ENCODE results near the gene TIAM1.

The TIAM1 gene

DNA sequence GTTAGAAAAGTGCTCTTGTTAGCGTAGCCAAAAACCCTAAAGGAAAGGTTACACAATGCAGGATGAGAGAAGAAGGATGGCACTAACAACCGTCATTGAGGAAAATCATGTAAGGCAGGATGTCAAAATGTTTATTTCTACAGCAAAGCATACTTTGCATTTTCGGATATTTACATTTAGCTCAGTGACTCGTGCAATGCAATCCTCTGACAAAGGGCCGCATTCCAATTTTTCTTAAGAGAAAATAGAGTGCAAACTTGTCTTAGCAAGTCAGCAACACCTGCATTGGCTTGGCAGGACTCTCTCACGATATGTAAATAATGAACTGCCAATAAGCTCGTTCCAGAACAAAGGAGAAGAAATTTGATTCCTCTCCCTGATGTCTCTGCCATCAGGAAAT, 33.3 kb downstream of the TIAM1 start:
- no peaks in the 10 kb centered on the region for H3K27me3 ChIP-seq (ENCODE audit: control insufficient read depth in 1 of 2, insufficient read depth in 2 of 2, low read length in 2 of 2)
- no peaks in the 10 kb centered on the region for H3K36me3 ChIP-seq (ENCODE audit: control insufficient read depth in 2 of 2, insufficient read depth in 2 of 2, low read length in 2 of 2)
- H3K9ac ChIP-seq (ENCODE audit: low read length in 2 of 2), result no peak overlapping the region
- no peaks in the 10 kb centered on the region for H3K4me1 ChIP-seq (ENCODE audit: control insufficient read depth, insufficient read depth, low read length)
- no peak overlapping the region for H3K4me3 ChIP-seq (ENCODE audit: low read length in 2 of 2)
- no peak overlapping the region for H3K27ac ChIP-seq (ENCODE audit: low read length)
- H3K9me3 ChIP-seq (ENCODE audit: control insufficient read depth in 2 of 2, low read length in 2 of 2), result no peaks in the 10 kb centered on the region

DNA sequence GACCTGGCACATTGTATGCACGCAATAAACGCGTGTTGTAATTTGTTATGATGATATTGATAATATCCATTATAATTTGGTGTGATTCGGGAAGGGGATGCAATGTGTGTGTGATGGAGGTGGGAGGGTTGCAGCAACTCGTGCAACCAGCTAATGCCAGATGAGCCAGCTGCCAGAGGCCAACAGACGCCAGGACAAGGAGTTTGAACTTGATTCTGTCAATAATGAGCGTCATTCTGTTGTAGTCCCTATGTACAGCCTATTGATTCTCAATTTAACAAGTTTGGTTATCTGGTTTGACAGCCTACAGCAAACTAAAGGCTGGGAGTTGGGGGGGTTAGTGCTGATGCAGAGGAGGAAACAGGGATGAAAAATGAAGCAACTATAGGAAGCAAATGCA, 35.5 kb downstream of the TIAM1 start:
- Histone ChIP-seq H3K27me3 (ENCODE audit: control insufficient read depth in 1 of 2, insufficient read depth in 2 of 2, low read length in 2 of 2) (no peaks in the 10 kb centered on the region), H3K4me3 (ENCODE audit: low read length in 2 of 2) (no peak overlapping the region), H3K27ac (ENCODE audit: low read length) (no peak overlapping the region), H3K36me3 (ENCODE audit: control insufficient read depth in 2 of 2, insufficient read depth in 2 of 2, low read length in 2 of 2) (no peaks in the 10 kb centered on the region), H3K9ac (ENCODE audit: low read length in 2 of 2) (no peak overlapping the region), H3K9me3 (ENCODE audit: control insufficient read depth in 2 of 2, low read length in 2 of 2) (no peaks in the 10 kb centered on the region), H3K4me1 (ENCODE audit: control insufficient read depth, insufficient read depth, low read length) (no peaks in the 10 kb centered on the region)

DNA sequence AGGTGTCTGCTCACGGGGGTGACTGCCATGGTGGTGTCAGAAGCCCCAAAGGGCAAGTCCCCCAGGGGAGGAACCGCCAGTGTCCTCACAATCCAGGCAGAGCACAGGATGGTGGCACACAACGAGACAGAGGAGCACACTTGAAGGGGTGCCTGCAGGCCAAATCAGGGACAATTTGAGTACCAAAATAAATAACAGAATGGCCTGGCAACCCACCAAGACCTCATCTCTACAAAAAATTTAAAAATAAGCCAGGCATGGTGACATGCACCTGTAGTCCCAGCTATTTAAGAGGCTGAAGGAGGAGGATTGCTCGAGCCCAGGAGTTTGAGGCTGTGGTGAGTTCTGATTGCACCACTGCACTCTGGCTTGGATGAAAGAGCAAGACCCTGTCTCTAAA, 38.2 kb downstream of the TIAM1 start:
- no peaks in the 10 kb centered on the region for H3K4me1 ChIP-seq (ENCODE audit: control insufficient read depth, insufficient read depth, low read length)
- no peaks in the 10 kb centered on the region for H3K27me3 ChIP-seq (ENCODE audit: control insufficient read depth in 1 of 2, insufficient read depth in 2 of 2, low read length in 2 of 2)
- no peaks in the 10 kb centered on the region for H3K9me3 ChIP-seq (ENCODE audit: control insufficient read depth in 2 of 2, low read length in 2 of 2)
- H3K4me3 ChIP-seq (ENCODE audit: low read length in 2 of 2), result no peak overlapping the region
- H3K9ac ChIP-seq (ENCODE audit: low read length in 2 of 2), result no peak overlapping the region
- no peaks in the 10 kb centered on the region for H3K36me3 ChIP-seq (ENCODE audit: control insufficient read depth in 2 of 2, insufficient read depth in 2 of 2, low read length in 2 of 2)
- no peak overlapping the region for H3K27ac ChIP-seq (ENCODE audit: low read length)

DNA sequence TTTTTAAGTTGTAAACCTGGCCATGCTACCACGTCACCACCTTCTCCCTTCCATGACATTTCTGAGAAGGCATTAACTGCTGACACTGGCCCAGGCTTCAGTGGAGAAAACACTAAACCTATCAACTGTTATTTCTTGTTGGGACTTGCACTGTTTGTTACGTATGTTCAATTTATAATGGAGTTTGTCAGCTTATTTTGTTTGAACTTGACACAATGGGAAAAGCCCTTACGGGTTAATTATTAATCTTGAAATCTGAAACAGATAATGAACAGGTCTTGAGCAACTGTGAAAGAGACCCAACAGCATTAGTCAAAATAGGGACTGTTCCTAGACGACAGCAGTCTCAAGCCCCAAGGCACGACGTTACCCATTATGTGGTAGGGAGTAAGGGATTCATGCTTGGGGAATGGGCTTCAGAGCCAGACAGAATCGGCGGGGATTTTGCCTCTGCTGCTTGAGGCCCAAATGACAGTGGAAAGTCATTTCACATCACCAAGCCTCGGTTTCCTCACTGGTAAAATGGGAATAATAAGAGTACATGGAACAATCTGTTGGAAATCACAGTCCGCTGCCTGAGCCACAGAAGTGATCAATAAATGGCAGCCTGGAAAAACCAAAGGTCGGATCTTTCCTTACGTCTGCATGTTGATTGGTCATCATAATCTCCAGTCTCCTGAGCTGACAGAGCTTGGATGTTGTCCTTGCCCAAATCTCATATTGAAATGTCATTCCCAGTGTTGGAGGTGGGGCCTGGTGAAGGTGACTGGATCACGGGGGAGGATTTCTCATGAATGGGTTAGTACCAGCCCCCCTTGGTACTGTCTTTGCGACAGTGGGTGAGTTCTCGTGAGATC, 44.5 kb downstream of the TIAM1 start:
- Histone ChIP-seq H3K36me3 (ENCODE audit: control insufficient read depth in 2 of 2, insufficient read depth in 2 of 2, low read length in 2 of 2) (no peaks in the 10 kb centered on the region), H3K27me3 (ENCODE audit: control insufficient read depth in 1 of 2, insufficient read depth in 2 of 2, low read length in 2 of 2) (no peaks in the 10 kb centered on the region), H3K4me3 (ENCODE audit: low read length in 2 of 2) (no peak overlapping the region), H3K4me1 (ENCODE audit: control insufficient read depth, insufficient read depth, low read length) (no peaks in the 10 kb centered on the region), H3K9ac (ENCODE audit: low read length in 2 of 2) (no peak overlapping the region), H3K27ac (ENCODE audit: low read length) (no peak overlapping the region), H3K9me3 (ENCODE audit: control insufficient read depth in 2 of 2, low read length in 2 of 2) (peaks cover 0 to 2% of the 10 kb centered on the region in 2 donors)

GRCh38 chr21:31298618-31299269, 45.3 kb downstream of the TIAM1 start:
- H3K4me1 ChIP-seq (ENCODE audit: control insufficient read depth, insufficient read depth, low read length), result peaks cover 2% of the 10 kb centered on the region
- no peak overlapping the region for H3K9ac ChIP-seq (ENCODE audit: low read length in 2 of 2)
- H3K9me3 ChIP-seq (ENCODE audit: control insufficient read depth in 2 of 2, low read length in 2 of 2), result peaks cover 0 to 2% of the 10 kb centered on the region in 2 donors
- H3K27ac ChIP-seq (ENCODE audit: low read length), result no peak overlapping the region
- H3K36me3 ChIP-seq (ENCODE audit: control insufficient read depth in 2 of 2, insufficient read depth in 2 of 2, low read length in 2 of 2), result no peaks in the 10 kb centered on the region
- no peak overlapping the region for H3K4me3 ChIP-seq (ENCODE audit: low read length in 2 of 2)
- H3K27me3 ChIP-seq (ENCODE audit: control insufficient read depth in 1 of 2, insufficient read depth in 2 of 2, low read length in 2 of 2), result no peaks in the 10 kb centered on the region

DNA sequence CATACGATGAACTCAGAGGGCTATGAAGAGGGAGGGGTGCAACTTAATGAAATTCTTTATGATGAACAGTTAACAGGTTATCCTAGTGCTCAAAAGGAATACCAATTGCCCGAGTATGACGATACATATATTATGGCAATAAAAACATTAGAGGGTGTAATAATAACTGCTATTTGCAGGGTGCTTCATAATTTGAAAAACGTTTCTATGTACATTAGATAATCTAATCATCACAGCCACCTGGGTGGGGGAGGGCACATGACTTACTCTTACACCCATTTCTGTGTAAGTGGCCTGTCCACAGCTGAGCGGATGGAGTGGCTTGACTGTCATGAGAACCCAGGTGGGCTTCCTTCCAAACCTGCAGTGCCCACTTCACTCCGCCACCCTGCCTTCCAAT, 46.3 kb downstream of the TIAM1 start:
- Histone ChIP-seq H3K27ac (ENCODE audit: low read length) (no peak overlapping the region), H3K9ac (ENCODE audit: low read length in 2 of 2) (no peak overlapping the region)

GRCh38 chr21:31295676-31296075, 48.4 kb downstream of the TIAM1 start:
- no peak overlapping the region for H3K9ac ChIP-seq (ENCODE audit: low read length in 2 of 2)
- H3K4me3 ChIP-seq (ENCODE audit: low read length in 2 of 2), result no peak overlapping the region
- H3K27ac ChIP-seq (ENCODE audit: low read length), result no peak overlapping the region
- no peaks in the 10 kb centered on the region for H3K36me3 ChIP-seq (ENCODE audit: control insufficient read depth in 2 of 2, insufficient read depth in 2 of 2, low read length in 2 of 2)
- peaks cover 0 to 2% of the 10 kb centered on the region in 2 donors for H3K9me3 ChIP-seq (ENCODE audit: control insufficient read depth in 2 of 2, low read length in 2 of 2)
- H3K27me3 ChIP-seq (ENCODE audit: control insufficient read depth in 1 of 2, insufficient read depth in 2 of 2, low read length in 2 of 2), result no peaks in the 10 kb centered on the region
- H3K4me1 ChIP-seq (ENCODE audit: control insufficient read depth, insufficient read depth, low read length), result peaks cover 2% of the 10 kb centered on the region

More for the DNA sequence above, 46.3 kb downstream of the TIAM1 start:
- Histone ChIP-seq H3K36me3 (ENCODE audit: control insufficient read depth in 2 of 2, insufficient read depth in 2 of 2, low read length in 2 of 2) (no peaks in the 10 kb centered on the region), H3K9me3 (ENCODE audit: control insufficient read depth in 2 of 2, low read length in 2 of 2) (peaks cover 0 to 2% of the 10 kb centered on the region in 2 donors), H3K4me1 (ENCODE audit: control insufficient read depth, insufficient read depth, low read length) (peaks cover 2% of the 10 kb centered on the region), H3K4me3 (ENCODE audit: low read length in 2 of 2) (no peak overlapping the region), H3K27me3 (ENCODE audit: control insufficient read depth in 1 of 2, insufficient read depth in 2 of 2, low read length in 2 of 2) (no peaks in the 10 kb centered on the region)

GRCh38 chr21:31294691-31295090, 49.4 kb downstream of the TIAM1 start:
- no peaks in the 10 kb centered on the region for H3K27me3 ChIP-seq (ENCODE audit: control insufficient read depth in 1 of 2, insufficient read depth in 2 of 2, low read length in 2 of 2)
- peaks cover 2% of the 10 kb centered on the region for H3K4me1 ChIP-seq (ENCODE audit: control insufficient read depth, insufficient read depth, low read length)
- H3K36me3 ChIP-seq (ENCODE audit: control insufficient read depth in 2 of 2, insufficient read depth in 2 of 2, low read length in 2 of 2), result no peaks in the 10 kb centered on the region
- no peak overlapping the region for H3K9ac ChIP-seq (ENCODE audit: low read length in 2 of 2)
- H3K4me3 ChIP-seq (ENCODE audit: low read length in 2 of 2), result no peak overlapping the region
- H3K27ac ChIP-seq (ENCODE audit: low read length), result no peak overlapping the region
- peaks cover 0 to 2% of the 10 kb centered on the region in 2 donors for H3K9me3 ChIP-seq (ENCODE audit: control insufficient read depth in 2 of 2, low read length in 2 of 2)

DNA sequence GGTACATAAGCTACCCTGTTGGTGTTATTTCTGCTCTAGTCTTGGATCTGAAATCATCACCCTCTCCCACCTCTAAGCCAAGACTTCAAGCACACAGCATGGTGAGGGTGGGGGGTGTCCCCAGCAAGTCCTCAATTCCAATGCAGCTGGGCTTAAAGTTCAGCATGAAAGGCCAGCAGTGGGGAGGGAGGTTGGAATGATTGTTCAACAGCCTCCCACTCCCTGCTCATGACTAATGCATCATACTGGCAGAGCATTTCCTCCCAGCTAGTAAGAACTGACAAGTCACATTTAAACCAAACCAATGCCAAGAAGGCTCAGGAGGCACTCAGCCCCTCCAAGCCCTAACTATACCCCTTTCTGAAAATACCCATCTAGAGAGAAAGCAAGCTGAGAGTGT, 50.1 kb downstream of the TIAM1 start:
- Histone ChIP-seq H3K4me1 (ENCODE audit: control insufficient read depth, insufficient read depth, low read length) (peaks cover 2% of the 10 kb centered on the region), H3K36me3 (ENCODE audit: control insufficient read depth in 2 of 2, insufficient read depth in 2 of 2, low read length in 2 of 2) (no peaks in the 10 kb centered on the region), H3K27ac (ENCODE audit: low read length) (no peak overlapping the region), H3K27me3 (ENCODE audit: control insufficient read depth in 1 of 2, insufficient read depth in 2 of 2, low read length in 2 of 2) (no peaks in the 10 kb centered on the region), H3K4me3 (ENCODE audit: low read length in 2 of 2) (no peak overlapping the region), H3K9me3 (ENCODE audit: control insufficient read depth in 2 of 2, low read length in 2 of 2) (peaks cover 0 to 2% of the 10 kb centered on the region in 2 donors), H3K9ac (ENCODE audit: low read length in 2 of 2) (no peak overlapping the region)

GRCh38 chr21:31290765-31291164, 53.3 kb downstream of the TIAM1 start:
- H3K4me3 ChIP-seq (ENCODE audit: low read length in 2 of 2), result no peak overlapping the region
- H3K27ac ChIP-seq (ENCODE audit: low read length), result no peak overlapping the region
- peaks cover 2% of the 10 kb centered on the region for H3K4me1 ChIP-seq (ENCODE audit: control insufficient read depth, insufficient read depth, low read length)
- no peak overlapping the region for H3K9ac ChIP-seq (ENCODE audit: low read length in 2 of 2)
- peaks cover 0 to 2% of the 10 kb centered on the region in 2 donors for H3K9me3 ChIP-seq (ENCODE audit: control insufficient read depth in 2 of 2, low read length in 2 of 2)
- H3K36me3 ChIP-seq (ENCODE audit: control insufficient read depth in 2 of 2, insufficient read depth in 2 of 2, low read length in 2 of 2), result no peaks in the 10 kb centered on the region
- no peaks in the 10 kb centered on the region for H3K27me3 ChIP-seq (ENCODE audit: control insufficient read depth in 1 of 2, insufficient read depth in 2 of 2, low read length in 2 of 2)

DNA sequence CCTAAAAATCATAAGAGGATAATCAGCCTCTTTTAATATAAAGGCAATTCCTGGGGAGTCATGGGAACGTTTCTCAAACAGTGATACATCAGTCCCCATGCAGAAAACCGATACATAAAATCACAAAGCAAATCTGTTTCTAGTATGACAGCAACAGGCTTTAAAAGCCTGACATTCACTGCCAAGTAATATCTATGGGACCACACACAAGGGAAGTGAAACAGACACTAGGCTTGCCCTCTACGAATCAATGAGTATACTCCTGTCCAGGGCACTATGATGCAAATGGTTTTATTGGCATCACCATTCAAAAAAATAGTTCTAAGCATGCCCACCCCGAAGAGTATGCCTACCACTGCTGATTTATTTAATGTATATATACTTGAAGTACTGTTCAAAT, 54.4 kb downstream of the TIAM1 start:
- H3K4me3 ChIP-seq (ENCODE audit: low read length in 2 of 2), result no peak overlapping the region
- no peak overlapping the region for H3K27ac ChIP-seq (ENCODE audit: low read length)
- H3K27me3 ChIP-seq (ENCODE audit: control insufficient read depth in 1 of 2, insufficient read depth in 2 of 2, low read length in 2 of 2), result no peaks in the 10 kb centered on the region
- H3K4me1 ChIP-seq (ENCODE audit: control insufficient read depth, insufficient read depth, low read length), result peaks cover 2% of the 10 kb centered on the region
- H3K36me3 ChIP-seq (ENCODE audit: control insufficient read depth in 2 of 2, insufficient read depth in 2 of 2, low read length in 2 of 2), result no peaks in the 10 kb centered on the region
- H3K9ac ChIP-seq (ENCODE audit: low read length in 2 of 2), result no peak overlapping the region
- no peaks in the 10 kb centered on the region for H3K9me3 ChIP-seq (ENCODE audit: control insufficient read depth in 2 of 2, low read length in 2 of 2)
